Measurements from ENCODE around the gene PCDHGB2.
"Not testable (repeated sequence)": the region's sequence is repeated elsewhere in the genome, so short reads cannot be mapped to it uniquely, and the experiment has no call there.

Gene PCDHGB2

GRCh38 chr5:141359790-141360426, at the start of gene PCDHGB2:
PCDHGB2 (plus strand) TSS chr5:141359994; CDS start chr5:141360136, 142 bp downstream.
- DNase-seq = peak; percentile 16

GRCh38 chr5:141313711-141314110, 46.1 kb upstream of the PCDHGB2 start:
- no peak for DNase-seq

GRCh38 chr5:141316963-141317362, 42.8 kb upstream of the PCDHGB2 start:
- DNase-seq = not testable (repeated sequence)

GRCh38 chr5:141319202-141319601, 40.6 kb upstream of the PCDHGB2 start:
- no peak for DNase-seq

GRCh38 chr5:141319699-141320098, 40.1 kb upstream of the PCDHGB2 start:
- DNase-seq = no peak

- peak; percentile 94 for DNase-seq
Observed at GRCh38 chr5:141320225-141321169, 39.3 kb upstream of the PCDHGB2 start, which contains the start of gene TAF7. TAF7 (minus strand) TSS chr5:141320784; CDS start chr5:141320044, 740 bp downstream.

GRCh38 chr5:141322261-141322660, 37.5 kb upstream of the PCDHGB2 start:
- no peak for DNase-seq

- peak; percentile 62 for DNase-seq
Observed at GRCh38 chr5:141326088-141326854, 33.5 kb upstream of the PCDHGB2 start.

GRCh38 chr5:141328231-141328630, 31.6 kb upstream of the PCDHGB2 start:
- DNase-seq = no peak

GRCh38 chr5:141330299-141331080, 29.3 kb upstream of the PCDHGB2 start, which contains the start of gene PCDHGA1:
PCDHGA1 (plus strand) TSS chr5:141330514.
- DNase-seq = peak; percentile 20

GRCh38 chr5:141332571-141332970, 27.2 kb upstream of the PCDHGB2 start:
- DNase-seq = not testable (repeated sequence)

- peak; percentile 9 for DNase-seq
Observed at GRCh38 chr5:141338538-141339306, 21.1 kb upstream of the PCDHGB2 start, which contains the start of gene PCDHGA2. PCDHGA2 (plus strand) TSS chr5:141338760.

- not testable (repeated sequence) for DNase-seq
Observed at GRCh38 chr5:141340781-141341354, 18.9 kb upstream of the PCDHGB2 start.

GRCh38 chr5:141342773-141343172, 17.0 kb upstream of the PCDHGB2 start:
- DNase-seq = no peak

GRCh38 chr5:141343242-141343952, 16.4 kb upstream of the PCDHGB2 start, which contains the start of gene PCDHGA3:
PCDHGA3 (plus strand) TSS chr5:141343829; CDS start chr5:141344034, 205 bp downstream.
- peak; percentile 30 for DNase-seq

GRCh38 chr5:141343953-141344463, 15.8 kb upstream of the PCDHGB2 start:
- DNase-seq = no peak

- DNase-seq = no peak
Observed at GRCh38 chr5:141345327-141345726, 14.5 kb upstream of the PCDHGB2 start.

- not testable (repeated sequence) for DNase-seq
Observed at GRCh38 chr5:141346017-141346416, 13.8 kb upstream of the PCDHGB2 start.

- peak; percentile 35 for DNase-seq
Observed at GRCh38 chr5:141349917-141350619, 9.7 kb upstream of the PCDHGB2 start, which contains the start of gene PCDHGB1. PCDHGB1 (plus strand) TSS chr5:141350099; CDS start chr5:141350261, 162 bp downstream.

Data from activated CD4-positive, alpha-beta T cell treated with anti-CD3 and anti-CD28 coated beads, Interleukin-2, Interleukin-6, amounts not matched to agents 100 ng/mL and 50 ng/mL, durations not matched to agents 16 hours and 8 hours (primary cell).